Activated CD8-positive, alpha-beta memory T cell treated with anti-CD3 and anti-CD28 coated beads, Interleukin-2, amount 50 U/mL, for 4 hours (primary cell): ENCODE results near the gene LMF1.

Experiments used
- DNase-seq: peaks from one replicate; pipeline ENCODE4 v3.0.0-alpha.2; 2020

The LMF1 gene

DNA sequence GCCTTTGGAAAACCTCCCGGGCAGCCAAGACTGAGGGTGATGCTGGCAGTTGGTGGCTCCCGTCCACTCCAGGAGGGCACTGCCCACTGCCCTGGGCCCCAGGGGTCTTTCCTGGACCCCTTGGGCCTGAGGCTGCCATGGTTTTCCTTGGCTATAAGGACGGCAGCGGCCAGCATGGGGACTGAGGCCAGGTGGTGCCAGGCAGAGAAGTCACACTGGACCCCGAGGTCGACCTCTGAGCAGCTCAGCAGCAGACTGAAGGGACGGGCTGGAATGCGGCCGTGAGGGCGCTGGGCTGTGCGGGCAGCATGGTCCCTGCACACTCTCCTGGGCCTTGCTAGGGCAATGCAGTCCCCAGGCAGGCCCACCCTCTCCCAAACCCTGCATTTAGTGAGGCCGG is 114.7 kb downstream of the LMF1 start:
- no peak for DNase-seq

DNA sequence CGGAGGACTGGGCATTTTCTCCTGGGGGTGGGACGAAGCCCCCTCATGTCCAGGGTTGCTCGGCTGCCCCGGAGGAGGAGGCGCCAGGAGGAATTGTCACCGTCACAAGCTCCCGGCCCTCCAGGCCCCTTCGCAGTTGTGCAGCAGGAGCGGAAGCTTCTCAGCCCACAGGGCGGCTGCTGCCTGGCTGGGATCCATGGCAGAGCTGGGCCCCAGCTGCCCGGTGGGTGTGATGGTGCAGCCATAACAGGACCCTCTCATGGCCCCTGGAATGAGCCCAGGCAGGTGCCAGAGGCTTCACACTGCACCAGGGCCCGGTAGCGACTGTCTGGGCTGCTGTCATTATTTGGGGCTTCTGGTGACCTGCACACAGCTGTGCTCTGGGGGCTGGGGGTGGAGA is 115.3 kb downstream of the LMF1 start:
- DNase-seq: no peak

GRCh38 chr16:854808-855410 is 115.9 kb downstream of the LMF1 start:
- no peak for DNase-seq

GRCh38 chr16:853981-854807 is 116.6 kb downstream of the LMF1 start:
- no peak for DNase-seq

DNA sequence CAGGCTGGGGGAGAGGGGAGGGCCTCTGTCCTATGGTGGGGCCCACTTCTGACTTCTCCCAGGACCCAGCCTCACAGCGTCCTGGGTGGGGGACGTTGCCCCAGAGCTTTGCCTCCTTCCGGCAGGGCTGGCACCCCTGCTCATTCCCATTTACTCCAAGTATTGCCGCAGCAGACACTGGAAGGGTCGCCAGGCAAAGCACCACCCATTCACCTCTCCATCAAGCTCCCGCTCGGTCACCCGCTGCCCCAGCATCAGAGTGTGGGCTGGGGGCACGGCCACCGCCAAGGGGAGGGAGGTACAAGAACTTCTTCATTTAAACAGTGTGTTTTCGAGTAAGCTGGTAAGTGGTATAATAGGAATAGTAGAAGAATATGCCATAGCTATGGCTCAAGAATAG is 117.5 kb downstream of the LMF1 start:
- no peak for DNase-seq

DNA sequence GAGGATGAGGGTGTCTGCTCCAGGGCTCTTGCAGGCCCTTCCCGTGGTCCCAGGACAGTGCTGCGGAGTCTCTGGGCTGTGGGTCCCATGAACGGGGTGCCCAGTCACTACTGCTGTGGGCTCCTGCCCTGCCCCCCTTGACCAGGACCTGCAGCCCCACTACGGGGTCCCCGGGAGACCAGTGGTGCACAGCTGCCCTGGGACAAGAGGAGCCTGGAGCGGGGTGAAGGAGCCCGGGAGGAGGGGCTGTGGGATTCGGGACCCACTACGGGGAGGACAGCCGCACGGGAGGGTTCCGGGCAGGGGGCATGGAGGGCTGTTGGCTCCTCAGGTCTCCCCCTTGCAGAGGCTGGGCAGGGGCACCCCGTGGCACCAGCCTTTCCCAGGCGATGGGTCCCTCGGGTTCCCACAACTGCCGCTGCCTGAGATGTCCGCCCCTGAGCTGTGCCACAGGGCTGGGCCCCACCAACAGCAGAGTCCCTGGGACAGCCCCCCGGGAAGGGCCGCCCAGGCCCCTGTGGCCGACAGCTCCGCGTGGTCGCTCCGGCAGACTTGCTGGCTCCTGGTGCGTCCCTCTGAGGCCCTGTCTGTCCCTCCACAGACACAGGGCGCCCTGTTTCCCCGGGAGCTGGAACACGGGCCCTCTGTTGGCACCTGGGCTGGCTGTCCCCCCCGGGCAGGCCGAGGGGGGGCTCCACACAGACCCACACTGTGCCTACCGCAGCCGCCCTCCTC is 118.2 kb downstream of the LMF1 start:
- no peak for DNase-seq

GRCh38 chr16:851871-852270 is 118.9 kb downstream of the LMF1 start:
- DNase-seq: no peak

GRCh38 chr16:851209-851810 is 119.5 kb downstream of the LMF1 start:
- DNase-seq: no peak

GRCh38 chr16:850668-851067 is 120.1 kb downstream of the LMF1 start:
- no peak for DNase-seq

GRCh38 chr16:848510-849253 is 122.1 kb downstream of the LMF1 start:
- no peak for DNase-seq

GRCh38 chr16:847681-848445 is 122.9 kb downstream of the LMF1 start:
- no peak for DNase-seq

- no peak for DNase-seq
These were observed 123.6 kb downstream of the LMF1 start for GRCh38 chr16:847151-847550.

DNA sequence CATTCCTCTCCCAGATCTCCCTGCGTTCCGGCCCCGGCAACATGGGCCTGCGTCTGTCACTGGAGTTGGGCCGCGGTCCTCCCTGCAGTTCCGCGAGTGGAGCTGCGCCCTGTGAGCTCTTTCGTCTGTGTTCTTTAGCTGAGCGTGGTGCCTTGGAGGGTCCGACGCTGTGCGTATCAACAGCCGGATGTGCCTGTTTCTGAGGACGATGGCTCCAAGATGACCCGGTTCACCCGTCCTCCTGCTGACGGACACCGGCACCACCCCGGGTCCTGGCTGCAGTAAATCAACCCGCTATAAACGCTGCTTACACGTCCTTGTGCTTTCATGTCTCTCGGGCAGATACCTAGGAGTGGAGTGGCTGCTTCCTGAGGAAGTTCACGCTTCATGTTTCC is 125.4 kb downstream of the LMF1 start:
- no peak for DNase-seq

DNA sequence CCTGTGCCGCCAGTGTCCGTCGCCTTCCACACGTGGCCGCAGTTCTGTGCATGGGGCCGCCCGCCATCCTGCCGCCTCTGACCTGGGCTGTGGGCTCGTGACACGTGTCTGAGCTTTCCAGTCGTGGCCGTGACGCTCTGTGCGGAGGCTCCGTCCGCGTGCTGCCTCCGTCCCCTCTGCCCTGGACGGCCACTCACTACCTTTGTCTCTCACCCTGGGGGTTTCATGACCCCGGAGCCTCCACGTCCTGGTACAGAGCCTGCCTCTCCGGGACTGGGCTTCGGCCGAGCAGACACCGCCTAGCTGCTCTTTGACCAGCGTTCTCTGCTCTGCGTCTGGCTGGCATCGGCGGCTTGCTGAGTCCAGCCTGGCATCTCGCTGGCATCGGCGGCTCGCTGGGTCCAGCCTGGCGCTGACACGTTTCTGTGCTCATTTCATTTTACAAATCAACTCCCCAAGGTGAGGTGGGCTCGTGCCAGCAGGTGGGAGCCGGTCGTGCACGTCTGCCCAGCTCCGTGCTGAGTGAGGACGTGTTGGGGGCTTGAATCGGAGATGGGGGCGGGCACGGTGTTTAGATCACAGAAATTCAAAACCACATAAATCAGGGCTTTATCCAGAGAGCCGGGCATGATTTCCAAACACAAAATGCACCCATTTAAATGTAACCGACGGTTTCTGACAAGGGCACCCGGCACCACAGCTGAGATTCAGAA is 126.0 kb downstream of the LMF1 start:
- DNase-seq: no peak

GRCh38 chr16:843771-844170 is 127.0 kb downstream of the LMF1 start:
- no peak for DNase-seq

- DNase-seq: no peak
These were observed 127.8 kb downstream of the LMF1 start for GRCh38 chr16:842711-843560.

DNA sequence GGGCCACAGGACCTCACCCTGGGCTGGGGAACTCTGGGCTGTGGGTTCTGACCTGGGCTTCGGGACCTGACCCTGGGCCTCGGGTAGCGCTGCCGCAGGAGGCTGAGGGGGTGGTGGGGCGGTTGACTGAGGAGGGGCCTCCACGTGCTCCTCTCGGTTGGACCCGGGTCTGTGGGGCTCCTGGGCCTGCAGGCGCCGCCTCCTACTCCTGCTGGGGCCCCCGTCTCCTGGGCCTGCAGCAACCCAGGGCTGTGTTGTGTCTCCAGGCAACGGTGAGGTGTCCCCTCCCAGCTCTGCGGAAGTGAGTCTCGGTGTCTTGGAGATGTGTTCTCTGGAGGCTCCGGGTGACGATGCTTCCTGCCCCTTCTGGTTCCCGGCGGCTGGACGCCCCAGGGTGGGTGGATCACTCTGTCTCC is 128.7 kb downstream of the LMF1 start:
- no peak for DNase-seq

DNA sequence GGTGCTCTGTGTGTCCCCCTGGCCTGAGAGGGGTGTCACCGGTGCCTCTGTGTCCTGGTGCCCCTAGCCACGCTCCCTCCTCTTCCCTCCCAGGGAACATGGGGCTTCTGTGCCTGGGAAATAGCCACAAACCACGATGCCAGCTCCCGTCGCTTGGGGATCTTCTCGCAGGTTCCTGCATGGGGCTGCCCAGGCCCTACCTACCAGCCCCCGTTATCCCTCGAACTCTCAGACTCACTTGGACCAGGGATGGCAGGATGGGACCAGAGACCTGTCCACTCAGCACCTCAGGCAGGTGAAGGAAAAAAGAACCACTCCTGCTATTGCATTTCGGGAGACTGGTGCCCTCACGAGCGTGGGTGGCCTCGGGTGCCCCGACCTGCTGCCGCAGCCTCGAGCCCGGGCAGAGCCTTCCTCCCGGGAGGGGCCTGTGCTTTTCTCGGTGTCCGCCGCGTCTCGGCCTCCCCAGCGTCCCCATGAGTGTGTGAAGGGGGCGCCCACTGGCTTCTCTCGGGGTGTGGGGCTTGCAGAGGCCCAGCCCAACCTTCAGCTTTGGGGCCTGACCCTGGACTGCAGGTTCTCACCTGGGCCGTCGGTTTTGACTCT is 129.2 kb downstream of the LMF1 start:
- DNase-seq: no peak

GRCh38 chr16:840561-841454 is 130.0 kb downstream of the LMF1 start:
- DNase-seq: no peak
